ENCODE results near the gene ARNT2. TPM values are rescaled to one million over a fixed set of nuclear protein-coding genes. Genes with fewer than 3 reads are reported as not detected.

Gene ARNT2
- total and polyA plus RNA-seq, 10 of the 15 experiments (the other 5 are each of a cell fraction or from before 2014, with no cell fraction given) = 0.07 to 0.49 (median 0.09) TPM; not detected in 6

GRCh38 chr15:80607287-80607980, 203.3 kb downstream of the ARNT2 start:
- H3K36me3 ChIP-seq (ENCODE audit: control insufficient read depth in 2 of 2, insufficient read depth in 2 of 2, low read length in 1 of 2) = no peaks in the 10 kb centered on the region
- DNase-seq (ENCODE audit: low read depth, low spot score) (no peak), ATAC-seq (no peak), FAIRE-seq (no peak)
- WGBS (ENCODE audit: insufficient coverage, insufficient replicate concordance, low lambda C conversion rate, missing lambda C conversion rate) = 13% methylated on average over 4 of the region's 4 CpGs
- RAD21 ChIA-PET (ENCODE audit: unreplicated experiment) = no interaction called here
- CTCF ChIA-PET = no interaction called here
- H3K79me2 ChIP-seq (ENCODE audit: control insufficient read depth, insufficient read depth, low read length) = no peaks in the 10 kb centered on the region
- in situ Hi-C loops (cut with MboI) = no loop called here
- no peak for TF ChIP-seq EED (IDR thresholded peaks at IDR 0.05; ENCODE audit: low read depth)
- TF ChIP-seq NKRF (conservative IDR thresholded peaks at IDR 0.05) = no peak
- no peak for TF ChIP-seq SREBF1 (IDR thresholded peaks at IDR 0.05; ENCODE audit: low read length)
- TF ChIP-seq HDAC6 (IDR thresholded peaks at IDR 0.05; ENCODE audit: unreplicated experiment) = no peak
- H2AFZ ChIP-seq (ENCODE audit: control insufficient read depth, low read depth, low read length) = no peak overlapping the region
- H3K4me3 ChIP-seq = no peak overlapping the region
- intact Hi-C loops (cut with micrococcal nuclease; ENCODE audit: unreplicated experiment) = no loop called here
- H3K27ac ChIP-seq (ENCODE audit: control insufficient read depth, insufficient read depth) = no peak overlapping the region
- no peak overlapping the region for H3K4me2 ChIP-seq (ENCODE audit: control insufficient read depth, insufficient read depth)
- peaks cover 0 to 4% of the 10 kb centered on the region in 2 experiments; a peak in 2 of 4 replicates for H3K27me3 ChIP-seq (replicated peaks in 1 of 2; ENCODE audit: control insufficient read depth in 2 of 2, insufficient read depth in 2 of 2, low read length in 1 of 2)
- H4K20me1 ChIP-seq (ENCODE audit: control insufficient read depth, insufficient read depth) = no peaks in the 10 kb centered on the region
- no peak overlapping the region for H3K9ac ChIP-seq (ENCODE audit: control insufficient read depth, insufficient read depth, low read length)
- POLR2A ChIA-PET = no interaction called here
- SMC1A ChIA-PET (ENCODE audit: uncharacterized antibody, unreplicated experiment) = no interaction called here
- H3K9me3 ChIP-seq (replicated peaks; ENCODE audit: control insufficient read depth, insufficient read depth, low read length) = no peaks in the 10 kb centered on the region
- no TSS peak for BruUV-seq (replicated peaks)
- H3K4me1 ChIP-seq (ENCODE audit: control insufficient read depth, insufficient read depth, low read length) = no peaks in the 10 kb centered on the region

- H3K27me3 ChIP-seq (replicated peaks in 1 of 2; ENCODE audit: control insufficient read depth in 2 of 2, insufficient read depth in 2 of 2, low read length in 1 of 2) = peaks cover 0 to 4% of the 10 kb centered on the region in 2 experiments; a peak in 2 of 4 replicates
- H3K4me1 ChIP-seq (ENCODE audit: control insufficient read depth, insufficient read depth, low read length) = no peaks in the 10 kb centered on the region
- 0% methylated on average over 1 of the region's 1 CpG for WGBS (ENCODE audit: insufficient coverage, insufficient replicate concordance, low lambda C conversion rate, missing lambda C conversion rate)
- no peaks in the 10 kb centered on the region for H4K20me1 ChIP-seq (ENCODE audit: control insufficient read depth, insufficient read depth)
- H3K9me3 ChIP-seq (replicated peaks; ENCODE audit: control insufficient read depth, insufficient read depth, low read length) = no peaks in the 10 kb centered on the region
- H3K79me2 ChIP-seq (ENCODE audit: control insufficient read depth, insufficient read depth, low read length) = no peaks in the 10 kb centered on the region
- no peak overlapping the region for H3K9ac ChIP-seq (ENCODE audit: control insufficient read depth, insufficient read depth, low read length)
- intact Hi-C loops (cut with micrococcal nuclease; ENCODE audit: unreplicated experiment) = no loop called here
- DNase-seq (ENCODE audit: low read depth, low spot score) = no peak
- in situ Hi-C loops (cut with MboI) = no loop called here
- H3K4me3 ChIP-seq = no peak overlapping the region
- no peak overlapping the region for H3K27ac ChIP-seq (ENCODE audit: control insufficient read depth, insufficient read depth)
- no TSS peak for BruUV-seq (replicated peaks)
- ChIA-PET SMC1A (ENCODE audit: uncharacterized antibody, unreplicated experiment) (no interaction called here), POLR2A (no interaction called here), CTCF (no interaction called here), RAD21 (ENCODE audit: unreplicated experiment) (no interaction called here)
- no peak overlapping the region for H2AFZ ChIP-seq (ENCODE audit: control insufficient read depth, low read depth, low read length)
- FAIRE-seq = no peak
- no peaks in the 10 kb centered on the region for H3K36me3 ChIP-seq (ENCODE audit: control insufficient read depth in 2 of 2, insufficient read depth in 2 of 2, low read length in 1 of 2)
- H3K4me2 ChIP-seq (ENCODE audit: control insufficient read depth, insufficient read depth) = no peak overlapping the region
- no peak for ATAC-seq
- no peak for TF ChIP-seq ZBTB11 (CRISPR knock-in tag; IDR thresholded peaks at IDR 0.05)
- no peak for TF ChIP-seq MEF2B (IDR thresholded peaks at IDR 0.05; ENCODE audit: partially characterized antibody, poor library complexity, severe bottlenecking)
- TF ChIP-seq MYB (IDR thresholded peaks at IDR 0.05; ENCODE audit: borderline replicate concordance, low read depth, low read length) = no peak
- no peak for TF ChIP-seq PAX5 (IDR thresholded peaks at IDR 0.05; ENCODE audit: borderline replicate concordance, low read depth, low read length)
- TF ChIP-seq HDAC2 (IDR thresholded peaks at IDR 0.05) = no peak
Observed at GRCh38 chr15:80608688-80609087, 204.5 kb downstream of the ARNT2 start.

All from GM12878 (cell line).